ENCODE data around the gene DYNLT4.
"Not testable (repeated sequence)": the region's sequence is repeated elsewhere in the genome, so short reads cannot be mapped to it uniquely, and the experiment has no call there.

Gene DYNLT4

DNA sequence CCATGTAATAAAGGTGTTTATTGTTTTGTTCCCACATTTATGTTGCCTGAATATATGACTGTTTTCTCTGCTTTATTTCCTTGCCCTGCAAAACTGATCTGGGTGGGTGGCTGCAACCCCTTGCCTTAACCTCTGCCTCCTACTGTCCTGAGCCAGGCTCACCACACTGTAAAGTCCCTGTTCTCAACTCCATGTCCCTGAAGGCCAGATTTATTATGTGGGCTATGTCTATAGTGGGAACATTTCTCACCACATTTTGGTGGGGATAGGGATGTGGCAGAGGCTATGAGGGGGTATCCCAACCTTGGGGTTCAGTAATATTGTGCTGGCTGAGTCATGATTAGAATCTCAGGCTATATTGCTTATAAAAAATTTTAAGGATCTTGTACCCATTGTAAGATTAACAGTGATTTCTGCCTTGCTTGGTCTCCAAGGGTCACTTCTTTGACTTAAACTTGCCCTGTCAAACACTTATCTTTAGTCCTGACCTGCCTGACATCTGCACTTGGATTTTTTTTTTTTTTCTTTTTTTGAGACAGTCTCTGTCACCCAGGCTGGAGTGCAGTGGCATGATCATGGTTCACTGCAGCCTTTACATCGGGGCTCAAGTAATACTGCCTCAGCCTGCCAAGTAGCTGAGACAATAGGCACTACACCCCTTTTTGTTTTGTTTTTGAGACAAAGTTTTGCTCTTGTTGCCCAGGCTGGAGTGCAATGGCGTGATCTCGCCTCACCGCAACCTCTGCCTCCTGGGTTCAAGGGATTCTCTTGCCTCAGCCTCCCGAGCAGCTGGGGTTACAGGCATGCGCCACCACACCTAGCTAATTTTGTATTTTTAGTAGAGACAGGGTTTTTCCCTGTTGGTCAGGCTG lies 28.2 kb downstream of the DYNLT4 start:
- peaks cover 36% of the 10 kb centered on the region for H3K36me3 ChIP-seq (ENCODE audit: control insufficient read depth, insufficient read depth, low read length)
- H3K9ac ChIP-seq (ENCODE audit: low read depth, low read length): no peak overlapping the region
- H3K9me3 ChIP-seq (ENCODE audit: control insufficient read depth, insufficient read depth, low read length): no peaks in the 10 kb centered on the region
- H3K27me3 ChIP-seq (ENCODE audit: control insufficient read depth, insufficient read depth, low read length): no peaks in the 10 kb centered on the region
- H3K4me3 ChIP-seq (ENCODE audit: low read depth, low read length): no peak overlapping the region
- peaks cover 4% of the 10 kb centered on the region for H3K4me1 ChIP-seq (ENCODE audit: control insufficient read depth, insufficient read depth, low read length)

DNA sequence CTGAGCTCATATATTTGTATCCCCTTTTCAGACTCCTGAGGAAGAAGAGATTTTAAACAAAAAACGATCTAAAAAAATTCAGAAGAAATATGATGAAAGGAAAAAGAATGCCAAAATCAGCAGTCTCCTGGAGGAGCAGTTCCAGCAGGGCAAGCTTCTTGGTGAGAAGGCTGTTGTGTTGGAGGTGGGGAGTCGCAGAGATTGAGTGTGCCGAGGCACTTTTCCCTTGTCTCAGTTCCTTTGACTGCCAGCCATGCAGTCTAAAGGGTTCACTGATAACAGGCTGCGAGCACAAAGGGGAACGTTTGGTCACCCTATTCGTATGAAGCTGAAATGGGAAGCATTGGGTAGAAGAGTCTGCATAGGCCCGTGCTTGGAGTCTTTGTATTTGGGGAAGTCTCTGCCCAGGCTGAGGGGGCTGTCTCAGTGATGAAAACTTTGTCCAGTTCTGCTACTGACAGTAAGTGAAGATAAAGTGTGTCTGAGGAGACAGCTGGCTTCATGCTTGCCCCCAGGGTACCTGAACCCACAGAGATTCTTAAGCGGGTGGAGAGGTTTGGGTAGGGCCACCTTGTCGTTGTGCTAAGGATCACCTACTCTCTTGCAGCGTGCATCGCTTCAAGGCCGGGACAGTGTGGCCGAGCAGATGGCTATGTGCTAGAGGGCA lies 29.0 kb downstream of the DYNLT4 start:
- Histone ChIP-seq H3K4me1 (ENCODE audit: control insufficient read depth, insufficient read depth, low read length) (peaks cover 4% of the 10 kb centered on the region), H3K27me3 (ENCODE audit: control insufficient read depth, insufficient read depth, low read length) (no peaks in the 10 kb centered on the region), H3K9ac (ENCODE audit: low read depth, low read length) (no peak overlapping the region), H3K36me3 (ENCODE audit: control insufficient read depth, insufficient read depth, low read length) (peaks cover 36% of the 10 kb centered on the region), H3K9me3 (ENCODE audit: control insufficient read depth, insufficient read depth, low read length) (no peaks in the 10 kb centered on the region), H3K4me3 (ENCODE audit: low read depth, low read length) (peak overlapping the region; percentile 68)

GRCh38 chr1:44777547-44777946 lies 29.6 kb downstream of the DYNLT4 start:
- no peaks in the 10 kb centered on the region for H3K27me3 ChIP-seq (ENCODE audit: control insufficient read depth, insufficient read depth, low read length)
- peaks cover 36% of the 10 kb centered on the region for H3K36me3 ChIP-seq (ENCODE audit: control insufficient read depth, insufficient read depth, low read length)
- H3K9ac ChIP-seq (ENCODE audit: low read depth, low read length): no peak overlapping the region
- peaks cover 4% of the 10 kb centered on the region for H3K4me1 ChIP-seq (ENCODE audit: control insufficient read depth, insufficient read depth, low read length)
- no peaks in the 10 kb centered on the region for H3K9me3 ChIP-seq (ENCODE audit: control insufficient read depth, insufficient read depth, low read length)
- peak overlapping the region; percentile 68 for H3K4me3 ChIP-seq (ENCODE audit: low read depth, low read length)

GRCh38 chr1:44776730-44777068 lies 30.5 kb downstream of the DYNLT4 start:
- peak overlapping the region; percentile 99 for H3K9ac ChIP-seq (ENCODE audit: low read depth, low read length)
- H3K4me1 ChIP-seq (ENCODE audit: control insufficient read depth, insufficient read depth, low read length): peaks cover 4% of the 10 kb centered on the region
- no peaks in the 10 kb centered on the region for H3K9me3 ChIP-seq (ENCODE audit: control insufficient read depth, insufficient read depth, low read length)
- no peaks in the 10 kb centered on the region for H3K27me3 ChIP-seq (ENCODE audit: control insufficient read depth, insufficient read depth, low read length)
- peaks cover 36% of the 10 kb centered on the region for H3K36me3 ChIP-seq (ENCODE audit: control insufficient read depth, insufficient read depth, low read length)
- peak overlapping the region; percentile 68 for H3K4me3 ChIP-seq (ENCODE audit: low read depth, low read length)

DNA sequence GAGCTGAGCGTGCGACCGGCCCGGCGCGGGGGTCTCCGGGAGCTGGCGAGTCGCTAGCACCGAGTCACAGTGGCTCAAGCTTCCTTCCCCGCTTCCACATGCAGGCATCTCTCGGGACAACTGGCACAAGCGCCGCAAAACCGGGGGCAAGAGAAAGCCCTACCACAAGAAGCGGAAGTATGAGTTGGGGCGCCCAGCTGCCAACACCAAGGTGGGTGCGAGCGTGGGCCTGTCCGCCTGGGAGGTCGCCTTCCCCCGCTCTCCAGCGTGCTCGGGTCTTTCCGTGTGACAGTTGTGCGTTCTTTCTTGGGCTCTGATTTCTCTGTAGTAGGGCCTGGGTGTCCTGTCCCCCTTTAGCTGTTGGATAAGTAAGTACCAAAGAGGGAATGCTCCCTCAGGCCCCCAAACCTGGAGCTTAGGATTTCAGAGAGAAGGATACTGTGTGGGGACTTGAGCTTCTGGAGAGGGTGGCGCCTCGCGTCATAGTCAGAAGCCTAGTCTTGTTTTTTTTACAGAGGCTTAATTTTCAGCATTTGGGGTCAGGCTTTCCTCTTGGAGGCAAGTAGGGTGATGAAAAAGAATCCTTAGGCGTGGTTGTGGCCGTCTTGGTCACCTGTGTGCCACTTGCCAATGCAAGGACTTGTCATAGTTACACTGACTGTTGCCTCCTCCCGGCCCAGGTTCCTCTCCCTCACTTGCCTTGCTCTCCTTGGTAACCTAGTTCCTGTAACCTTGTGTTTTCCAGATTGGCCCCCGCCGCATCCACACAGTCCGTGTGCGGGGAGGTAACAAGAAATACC lies 31.0 kb downstream of the DYNLT4 start:
- Histone ChIP-seq H3K9me3 (ENCODE audit: control insufficient read depth, insufficient read depth, low read length) (no peaks in the 10 kb centered on the region), H3K27me3 (ENCODE audit: control insufficient read depth, insufficient read depth, low read length) (no peaks in the 10 kb centered on the region), H3K4me3 (ENCODE audit: low read depth, low read length) (peak overlapping the region; percentile 68), H3K4me1 (ENCODE audit: control insufficient read depth, insufficient read depth, low read length) (peaks cover 4% of the 10 kb centered on the region), H3K36me3 (ENCODE audit: control insufficient read depth, insufficient read depth, low read length) (peaks cover 36% of the 10 kb centered on the region), H3K9ac (ENCODE audit: low read depth, low read length) (peak overlapping the region; percentile 99)

DNA sequence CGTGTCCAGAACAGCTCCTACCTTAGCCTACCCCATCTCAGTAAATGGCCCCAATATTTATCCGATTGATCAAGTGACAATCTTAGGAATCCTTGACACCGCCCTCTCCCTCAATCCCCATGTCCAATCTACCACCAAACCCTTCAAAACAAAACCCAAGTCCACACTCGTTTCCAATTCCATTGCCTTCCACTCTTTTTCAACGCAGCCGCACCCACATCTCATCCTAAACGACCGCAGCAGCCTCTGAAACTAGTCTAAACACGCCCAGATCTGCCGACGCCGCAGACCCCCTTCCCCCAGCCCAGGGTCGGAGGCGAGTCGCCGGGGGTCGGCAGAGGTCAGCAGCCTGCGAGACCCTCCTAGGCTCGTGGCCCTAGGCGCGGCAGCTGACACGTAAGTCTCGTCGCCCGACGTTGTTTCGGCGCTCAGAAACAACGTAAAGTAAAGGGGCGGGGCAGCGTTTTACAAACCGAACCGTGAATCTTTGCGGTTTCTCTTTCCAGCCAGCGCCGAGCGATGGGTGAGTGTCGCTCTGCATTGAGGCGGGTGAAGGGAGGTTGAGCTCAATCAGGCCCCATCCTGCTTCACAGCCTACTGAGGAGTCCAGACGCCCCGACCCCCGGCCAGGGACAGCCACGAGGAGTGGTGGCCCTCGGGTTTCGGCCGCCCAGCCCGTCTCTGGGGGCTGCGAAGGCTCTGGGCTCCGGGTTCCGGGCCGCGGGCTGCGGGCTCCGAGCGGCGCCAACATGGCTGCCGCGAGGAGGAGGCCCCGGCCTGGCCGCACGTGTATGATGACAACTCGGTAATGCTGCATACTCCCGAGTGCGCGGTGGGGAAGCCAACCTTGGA lies 31.8 kb downstream of the DYNLT4 start, which contains the start of gene RPS8:
Gene RPS8, plus strand, starts transcription at position 463 of the 852 bp plus-strand sequence. Its CDS starts 57 bp downstream, at position 520.
- Histone ChIP-seq H3K9ac (ENCODE audit: low read depth, low read length) (peak within 1 kb of the TSS; percentile 99), H3K27me3 (ENCODE audit: control insufficient read depth, insufficient read depth, low read length) (no peaks in the 10 kb centered on the region), H3K36me3 (ENCODE audit: control insufficient read depth, insufficient read depth, low read length) (peaks cover 36% of the 10 kb centered on the region), H3K4me1 (ENCODE audit: control insufficient read depth, insufficient read depth, low read length) (peaks cover 4% of the 10 kb centered on the region), H3K9me3 (ENCODE audit: control insufficient read depth, insufficient read depth, low read length) (no peaks in the 10 kb centered on the region), H3K4me3 (ENCODE audit: low read depth, low read length) (peak within 1 kb of the TSS; percentile 68)

DNA sequence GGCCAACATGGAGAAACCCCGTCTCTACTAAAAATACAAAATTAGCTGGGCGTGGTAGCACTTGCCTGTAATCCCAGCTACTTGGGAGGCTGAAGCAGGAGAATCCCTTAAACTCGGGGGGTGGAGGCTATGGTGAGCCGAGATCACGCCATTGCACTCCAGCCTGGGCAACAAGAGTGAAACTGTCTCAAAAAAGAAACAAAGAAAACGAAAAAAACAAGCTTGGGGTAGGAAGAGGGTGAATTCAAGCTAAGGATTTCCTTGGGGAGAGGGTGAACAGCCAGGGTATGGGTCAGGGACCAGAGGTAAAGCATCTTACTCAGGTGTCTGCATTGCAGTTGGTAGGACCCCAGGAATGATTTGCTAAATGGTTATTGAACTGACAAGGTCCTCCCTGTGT lies 40.7 kb downstream of the DYNLT4 start:
- H3K27me3 ChIP-seq (ENCODE audit: control insufficient read depth, insufficient read depth, low read length); H3K4me3 ChIP-seq (ENCODE audit: low read depth, low read length); H3K9ac ChIP-seq (ENCODE audit: low read depth, low read length); H3K4me1 ChIP-seq (ENCODE audit: control insufficient read depth, insufficient read depth, low read length); H3K9me3 ChIP-seq (ENCODE audit: control insufficient read depth, insufficient read depth, low read length): not testable (repeated sequence)
- peaks cover 41% of the 10 kb centered on the region for H3K36me3 ChIP-seq (ENCODE audit: control insufficient read depth, insufficient read depth, low read length)

DNA sequence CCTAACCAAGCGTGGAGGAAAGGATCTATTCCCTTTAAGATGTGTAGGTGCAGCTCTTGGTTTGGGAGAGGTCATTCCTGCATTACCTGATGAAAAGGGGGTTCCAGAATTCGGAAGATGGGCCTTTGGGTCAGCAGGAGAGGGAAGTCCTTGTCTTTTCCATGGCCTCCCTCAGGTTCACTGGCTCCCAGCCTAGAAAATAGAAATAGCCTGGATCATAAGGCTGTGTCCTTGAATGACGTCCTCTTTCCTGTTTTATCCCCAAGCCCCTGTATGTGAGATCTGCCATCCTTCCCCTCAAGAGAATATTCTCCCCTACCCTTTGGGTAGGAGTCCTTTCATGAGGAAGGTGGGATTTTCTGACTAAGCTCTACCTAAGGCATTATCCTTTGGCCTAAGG lies 46.3 kb downstream of the DYNLT4 start:
- H3K4me1 ChIP-seq (ENCODE audit: control insufficient read depth, insufficient read depth, low read length): no peaks in the 10 kb centered on the region
- peaks cover 72% of the 10 kb centered on the region for H3K36me3 ChIP-seq (ENCODE audit: control insufficient read depth, insufficient read depth, low read length)
- H3K4me3 ChIP-seq (ENCODE audit: low read depth, low read length): no peak overlapping the region
- no peaks in the 10 kb centered on the region for H3K27me3 ChIP-seq (ENCODE audit: control insufficient read depth, insufficient read depth, low read length)
- H3K9ac ChIP-seq (ENCODE audit: low read depth, low read length): no peak overlapping the region
- H3K9me3 ChIP-seq (ENCODE audit: control insufficient read depth, insufficient read depth, low read length): no peaks in the 10 kb centered on the region

GRCh38 chr1:44759077-44759476 lies 48.1 kb downstream of the DYNLT4 start:
- no peaks in the 10 kb centered on the region for H3K4me1 ChIP-seq (ENCODE audit: control insufficient read depth, insufficient read depth, low read length)
- no peak overlapping the region for H3K4me3 ChIP-seq (ENCODE audit: low read depth, low read length)
- H3K9me3 ChIP-seq (ENCODE audit: control insufficient read depth, insufficient read depth, low read length): no peaks in the 10 kb centered on the region
- peaks cover 83% of the 10 kb centered on the region for H3K36me3 ChIP-seq (ENCODE audit: control insufficient read depth, insufficient read depth, low read length)
- no peaks in the 10 kb centered on the region for H3K27me3 ChIP-seq (ENCODE audit: control insufficient read depth, insufficient read depth, low read length)
- no peak overlapping the region for H3K9ac ChIP-seq (ENCODE audit: low read depth, low read length)

DNA sequence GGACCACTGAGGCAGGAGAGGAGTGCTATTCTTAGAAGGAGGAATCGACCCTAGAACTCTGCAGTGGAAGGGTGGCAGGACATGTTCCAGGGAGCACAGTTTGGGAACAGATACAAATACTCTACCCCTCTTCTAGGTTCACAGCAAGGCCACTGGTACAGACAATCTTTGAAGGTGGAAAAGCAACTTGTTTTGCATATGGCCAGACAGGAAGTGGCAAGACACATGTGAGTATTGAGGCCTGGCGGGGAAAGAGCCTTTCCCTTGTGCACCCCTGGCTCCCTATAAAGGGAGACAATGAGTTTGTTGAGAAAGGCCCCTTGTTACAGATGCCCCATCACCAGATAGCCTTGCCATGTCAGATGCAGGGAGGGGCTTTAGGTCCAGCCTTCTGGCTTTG lies 49.7 kb downstream of the DYNLT4 start:
- Histone ChIP-seq H3K36me3 (ENCODE audit: control insufficient read depth, insufficient read depth, low read length) (peaks cover 81% of the 10 kb centered on the region), H3K4me3 (ENCODE audit: low read depth, low read length) (no peak overlapping the region), H3K27me3 (ENCODE audit: control insufficient read depth, insufficient read depth, low read length) (no peaks in the 10 kb centered on the region), H3K4me1 (ENCODE audit: control insufficient read depth, insufficient read depth, low read length) (no peaks in the 10 kb centered on the region), H3K9ac (ENCODE audit: low read depth, low read length) (no peak overlapping the region), H3K9me3 (ENCODE audit: control insufficient read depth, insufficient read depth, low read length) (no peaks in the 10 kb centered on the region)

Measured in iPS-15b (cell line).